Hematopoietic multipotent progenitor cell treated with erythropoietin and hydrocortisone succinate and interleukin-3 and kit ligand, for 15 days (in vitro differentiated cells): ENCODE data around the gene KCNMB2.
"Not testable (repeated sequence)": the region's sequence is repeated elsewhere in the genome, so short reads cannot be mapped to it uniquely, and the experiment has no call there.

ENCODE experiments used
- DNase-seq: peaks from one replicate; pipeline ENCODE4 v3.0.0-alpha.2; 2015; ENCODE audit warnings: low spot score

The KCNMB2 gene

DNA sequence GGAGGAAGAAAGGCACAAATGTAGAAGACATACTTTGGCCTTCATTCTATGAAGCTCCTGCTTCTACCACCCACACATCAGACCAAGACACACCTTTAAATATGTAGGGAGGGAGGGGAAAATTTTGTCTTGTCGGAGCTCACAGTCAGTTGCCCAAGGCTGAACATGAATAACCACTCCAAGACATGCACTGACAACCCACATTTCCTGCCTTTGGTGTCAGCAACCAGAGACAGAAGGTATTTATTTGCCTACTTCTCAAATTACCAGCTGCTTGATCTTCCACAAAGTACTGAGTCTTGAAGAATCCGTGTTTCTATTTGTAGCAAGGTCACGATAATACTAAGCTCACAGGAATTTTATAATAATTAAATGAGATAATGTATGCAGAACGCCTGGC lies 169.7 kb downstream of the KCNMB2 start:
- DNase-seq = no peak

- no peak for DNase-seq
Observed at GRCh38 chr3:178706411-178706810, 170.2 kb downstream of the KCNMB2 start.

GRCh38 chr3:178707311-178708031 lies 171.2 kb downstream of the KCNMB2 start:
- DNase-seq = no peak

- DNase-seq = no peak
Observed at GRCh38 chr3:178709051-178709450, 172.8 kb downstream of the KCNMB2 start.

- DNase-seq = no peak
Observed at GRCh38 chr3:178711753-178712152, 175.5 kb downstream of the KCNMB2 start.

DNA sequence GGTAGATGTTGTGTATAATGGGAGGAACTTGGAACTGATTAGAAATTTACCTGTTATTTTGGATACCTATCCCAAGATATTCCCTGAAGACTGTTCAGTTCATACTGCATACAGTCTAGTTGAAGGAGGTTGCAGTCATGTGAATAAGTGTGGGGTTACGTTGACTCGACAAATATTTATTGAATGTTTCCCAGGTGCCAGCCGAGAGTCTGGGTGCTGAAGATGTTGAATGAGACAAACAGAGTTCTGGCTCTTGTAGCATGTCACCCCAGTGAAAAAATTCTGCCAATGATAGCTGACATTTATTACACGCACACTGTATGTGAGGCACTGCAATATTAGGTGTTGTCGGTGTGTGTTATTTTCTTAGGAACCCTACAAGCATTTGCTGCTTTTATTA lies 176.0 kb downstream of the KCNMB2 start:
- no peak for DNase-seq

DNA sequence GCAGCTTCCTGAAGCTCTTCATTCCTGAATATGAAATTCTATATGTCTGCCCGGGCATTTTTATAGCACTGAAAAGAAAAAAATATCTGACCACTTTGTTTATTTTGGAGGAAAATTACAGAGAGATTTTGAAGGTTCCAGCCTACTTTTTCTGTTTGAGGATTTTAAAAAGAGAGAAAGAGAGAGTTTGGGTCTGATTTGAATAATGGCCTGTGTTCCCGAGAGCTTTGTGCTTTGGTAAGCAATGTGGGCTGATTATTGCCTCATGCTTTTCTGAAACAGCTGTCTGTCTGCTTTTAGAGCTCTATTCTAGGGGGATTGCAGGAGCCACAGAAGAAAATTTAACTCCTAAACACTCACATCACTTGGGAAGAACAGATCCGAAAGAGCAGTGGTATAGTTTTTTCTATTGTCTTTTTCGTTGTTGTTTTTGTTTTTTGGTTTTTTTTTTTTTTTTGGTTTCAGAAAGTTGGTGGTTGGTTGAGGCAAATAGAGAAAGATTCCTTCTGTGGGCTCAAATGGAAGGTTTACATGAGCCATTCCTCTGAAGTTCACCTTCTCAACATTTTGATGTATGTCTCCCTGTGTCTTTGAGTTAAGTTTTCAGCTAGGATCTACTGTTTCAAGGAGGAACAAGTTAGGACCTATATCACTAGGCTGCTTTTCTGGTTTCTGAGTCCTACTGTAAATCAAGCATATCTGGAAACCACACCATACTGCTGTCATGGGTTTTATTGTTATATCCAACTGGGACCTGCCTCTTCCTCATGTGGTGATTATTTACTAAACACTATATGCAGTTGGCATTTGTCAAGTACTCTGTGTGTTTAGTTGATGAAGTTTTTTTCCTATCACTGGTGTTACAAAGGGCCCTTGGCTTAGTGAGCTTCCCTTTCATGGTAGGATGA lies 178.9 kb downstream of the KCNMB2 start:
- no peak for DNase-seq

- no peak for DNase-seq
Observed at GRCh38 chr3:178718995-178719635, 182.9 kb downstream of the KCNMB2 start.

GRCh38 chr3:178732824-178733223 lies 196.6 kb downstream of the KCNMB2 start:
- DNase-seq = no peak

DNA sequence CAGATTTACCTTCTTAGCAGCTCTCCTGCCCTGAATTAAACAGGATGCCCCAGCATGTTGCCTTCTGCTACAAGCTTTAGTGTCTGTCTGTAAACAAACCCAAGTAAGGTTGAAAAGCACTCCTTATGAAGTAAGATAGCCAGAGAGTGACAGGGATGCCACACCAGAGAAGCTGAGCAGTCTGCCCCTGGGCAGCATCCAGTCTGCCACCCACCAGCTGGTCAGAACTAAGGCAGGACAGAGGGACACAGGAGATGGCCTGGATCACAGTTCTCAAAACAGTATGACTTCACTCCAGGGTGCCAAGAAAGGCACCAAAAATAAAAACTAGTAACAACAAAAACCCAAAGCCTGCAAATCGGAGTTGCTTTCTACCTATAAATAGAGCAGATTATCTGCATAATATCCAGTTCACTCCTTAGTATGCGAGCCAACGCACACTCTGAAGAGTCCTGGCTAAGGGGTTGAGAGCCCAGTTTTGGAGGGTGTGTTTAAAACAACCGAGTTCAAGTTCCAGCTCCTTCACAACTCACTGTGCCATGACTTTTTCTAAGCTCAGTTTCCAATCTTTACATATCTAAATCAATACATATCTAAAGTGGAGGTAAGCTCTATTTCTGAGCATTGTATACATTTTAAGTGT lies 198.9 kb downstream of the KCNMB2 start:
- DNase-seq = no peak

GRCh38 chr3:178736300-178736699 lies 200.1 kb downstream of the KCNMB2 start:
- no peak for DNase-seq

GRCh38 chr3:178739720-178740119 lies 203.5 kb downstream of the KCNMB2 start:
- no peak for DNase-seq

DNA sequence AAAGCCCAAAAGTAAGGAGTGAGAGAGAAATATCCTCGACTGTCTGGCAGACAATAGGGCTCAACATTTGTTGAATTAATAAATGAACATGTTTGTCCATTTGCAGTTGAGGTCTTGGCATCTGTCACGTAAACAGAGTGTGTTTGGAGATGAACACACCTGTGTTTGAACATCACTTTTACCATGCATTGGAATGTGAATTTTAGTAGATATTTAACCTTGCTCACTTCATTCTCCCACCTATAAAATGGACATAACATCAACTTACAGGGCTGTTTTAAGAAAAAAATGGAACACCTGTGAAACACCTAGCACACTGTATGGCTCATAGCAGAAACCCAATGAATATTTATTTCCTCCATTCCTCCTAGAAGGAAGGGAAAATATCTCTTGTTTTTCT lies 204.8 kb downstream of the KCNMB2 start:
- no peak for DNase-seq

DNA sequence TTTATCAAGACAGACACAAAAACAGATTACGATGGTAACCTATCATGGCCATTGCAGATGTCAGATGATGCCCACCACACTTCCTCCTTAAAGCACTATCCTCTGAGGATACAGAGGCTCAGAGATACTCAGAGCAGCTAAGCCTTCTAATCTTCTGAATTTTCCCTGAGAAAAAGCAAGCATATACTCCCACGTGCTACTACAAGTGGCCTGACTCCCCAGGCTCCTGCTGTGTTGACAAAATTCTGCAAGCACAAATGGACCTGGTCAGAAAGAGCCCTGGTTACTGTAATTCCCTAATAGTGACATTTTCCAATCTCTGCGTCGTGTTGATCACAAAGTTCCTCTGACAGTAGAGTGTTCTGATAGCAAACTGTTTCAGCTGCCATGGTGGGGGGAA lies 207.1 kb downstream of the KCNMB2 start:
- no peak for DNase-seq

DNA sequence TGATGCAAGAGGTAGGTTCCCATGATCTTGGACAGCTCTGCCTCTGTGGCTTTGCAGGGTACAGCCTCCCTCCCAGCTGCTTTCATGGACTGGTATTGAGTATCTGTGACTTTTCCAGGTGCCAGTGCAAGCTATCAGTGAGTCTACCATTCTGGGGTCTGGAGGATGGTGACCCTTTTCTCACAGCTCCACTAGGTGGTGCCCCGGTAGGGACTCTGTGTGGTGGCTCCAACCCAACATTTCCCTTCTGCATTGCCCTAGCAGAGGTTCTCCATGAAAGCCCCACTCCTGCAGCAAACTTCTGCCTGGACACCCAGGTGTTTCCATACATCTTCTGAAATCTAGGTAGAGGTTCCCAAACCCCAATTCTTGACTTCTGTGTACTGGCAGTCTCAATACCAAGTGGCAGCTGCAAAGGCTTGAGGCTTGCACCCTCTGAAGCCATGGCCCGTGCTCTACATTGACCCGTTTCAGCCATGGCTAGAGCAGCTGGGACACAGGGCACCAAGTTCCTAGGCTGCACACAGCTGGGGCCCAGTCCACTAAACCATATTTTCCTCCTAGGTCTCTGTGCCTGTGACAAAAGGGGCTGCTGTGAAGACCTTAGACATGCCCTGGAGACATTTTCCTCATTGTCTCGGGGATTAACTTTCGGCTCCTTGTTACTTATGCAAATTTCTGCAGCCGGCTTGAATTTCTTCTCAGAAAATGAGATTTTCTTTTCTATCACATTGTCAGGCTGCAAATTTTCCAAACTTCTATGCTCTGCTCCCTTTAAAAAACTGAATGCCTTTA lies 209.8 kb downstream of the KCNMB2 start:
- DNase-seq = not testable (repeated sequence)

GRCh38 chr3:178748874-178749273 lies 212.6 kb downstream of the KCNMB2 start:
- no peak for DNase-seq

DNA sequence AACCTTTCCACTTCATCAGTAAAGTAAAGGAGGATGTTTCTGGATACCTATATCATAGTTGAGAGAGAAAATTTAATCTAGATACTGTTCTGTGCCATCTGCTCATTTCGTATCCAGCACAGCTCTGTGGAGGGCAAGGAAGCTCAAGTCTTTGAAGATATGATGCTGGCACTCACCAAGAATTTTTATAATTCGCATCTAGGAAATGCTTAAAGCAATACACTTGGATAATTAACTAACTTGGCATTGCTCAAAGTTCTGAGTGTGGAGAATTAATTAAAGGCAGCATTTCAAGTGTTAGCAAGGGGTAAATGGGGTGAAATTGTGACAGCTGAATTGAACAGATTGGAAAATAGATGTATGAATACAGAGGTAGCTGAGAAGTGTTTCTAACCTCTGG lies 213.2 kb downstream of the KCNMB2 start:
- no peak for DNase-seq

GRCh38 chr3:178750639-178751300 lies 214.5 kb downstream of the KCNMB2 start:
- no peak for DNase-seq

- DNase-seq = no peak
Observed at GRCh38 chr3:178752843-178753242, 216.6 kb downstream of the KCNMB2 start.

DNA sequence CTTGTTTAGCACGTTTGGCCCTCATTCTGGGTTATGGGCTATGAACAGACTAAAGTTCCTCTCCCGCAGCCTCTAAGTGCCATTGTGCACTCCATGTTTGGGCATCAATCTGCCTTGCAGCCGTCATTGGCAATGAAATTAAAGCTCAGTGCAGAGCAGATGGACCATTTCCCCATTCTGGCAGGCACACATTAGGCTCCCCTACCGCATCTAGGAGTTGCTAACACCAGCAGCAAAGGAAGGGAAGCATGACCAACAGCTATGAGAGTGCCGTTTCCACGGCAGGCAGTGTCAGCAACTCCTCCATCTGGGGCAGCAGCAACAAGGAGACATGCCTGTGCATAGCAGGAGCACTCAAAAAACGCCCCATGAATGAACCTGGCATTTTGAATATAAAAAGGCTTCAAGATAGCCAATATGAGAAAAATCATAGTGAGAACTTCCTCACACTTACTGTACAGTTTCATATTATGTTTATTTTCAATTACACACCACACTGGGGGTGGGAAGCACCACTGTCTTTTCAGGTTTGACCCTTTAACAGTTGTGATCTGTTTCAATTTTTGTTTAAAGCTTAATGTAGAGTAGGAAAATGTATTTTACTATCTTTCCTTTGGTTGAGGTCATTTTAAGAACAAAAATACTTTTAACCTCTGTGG lies 218.7 kb downstream of the KCNMB2 start:
- DNase-seq = no peak
